GM15510 (cell line): ENCODE measurements around the gene CCT5.
A peak's percentile ranks its signal among the peaks of the same experiment; 100 is the strongest.

Source experiments
- POLR2A ChIP-seq: IDR thresholded peaks from 3 replicates; pipeline ENCODE4 v1.6.1; 2011; ENCODE audit warnings: borderline replicate concordance; ENCODE audit not compliant: insufficient read length; ENCODE audit errors: extremely low read depth

CCT5 gene

DNA sequence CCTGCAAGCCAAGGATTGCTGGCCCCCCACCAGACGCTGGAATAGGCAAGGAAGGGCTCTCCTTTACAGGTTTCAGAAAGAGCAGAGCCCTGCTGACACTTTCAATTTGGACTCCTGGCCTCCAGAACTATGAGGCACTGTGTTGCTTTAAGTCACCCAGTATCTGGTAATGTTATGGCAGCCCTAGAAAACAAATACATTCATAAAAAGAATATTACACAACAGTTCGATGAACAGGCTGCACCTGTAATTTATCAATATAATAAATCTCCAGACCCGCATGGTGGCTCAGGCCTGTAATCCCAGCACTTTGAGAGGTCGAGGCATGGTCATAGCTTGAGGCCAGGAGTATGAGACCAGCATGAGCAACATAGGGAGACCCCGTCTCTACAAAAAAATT, 50.2 kb downstream of the CCT5 start:
- no peak for TF ChIP-seq POLR2A

- no peak for TF ChIP-seq POLR2A
These were observed 51.2 kb downstream of the CCT5 start for GRCh38 chr5:10301266-10301665.

DNA sequence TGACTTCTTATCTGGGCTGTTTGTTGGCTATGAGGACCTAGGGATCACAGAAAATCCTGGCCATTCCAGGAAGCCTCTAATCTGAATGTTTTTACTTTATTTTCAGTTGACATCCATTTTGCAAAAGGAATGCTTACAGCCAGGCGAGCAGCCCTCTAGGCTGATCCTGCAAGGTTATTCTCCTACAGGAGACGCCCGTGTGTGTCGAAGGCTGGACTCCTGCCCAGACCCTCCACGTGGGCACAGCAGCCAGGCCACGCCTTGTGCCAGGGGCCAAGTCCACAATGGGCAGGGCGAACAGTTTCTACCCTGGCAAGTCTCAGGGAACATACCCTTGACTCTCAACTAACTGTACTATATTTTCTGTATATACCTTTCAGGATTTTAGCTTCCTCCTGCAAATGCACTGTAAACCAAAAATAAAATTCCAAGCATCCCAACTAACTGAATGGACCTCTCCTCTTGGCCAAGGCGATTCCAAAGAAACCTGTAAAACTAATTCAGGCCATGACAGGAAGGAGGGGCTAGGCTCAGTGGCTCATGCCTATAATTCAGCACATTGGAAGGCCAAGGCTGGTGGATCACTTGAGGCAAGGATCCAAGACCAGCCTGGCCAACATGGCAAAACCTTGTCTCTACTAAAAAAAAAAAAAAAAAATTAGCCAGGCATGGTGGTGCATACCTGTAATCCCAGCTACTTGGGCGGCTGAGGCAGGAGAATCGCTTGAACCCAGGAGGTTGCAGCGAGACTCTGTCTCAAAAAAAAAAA, 51.9 kb downstream of the CCT5 start:
- no peak for TF ChIP-seq POLR2A

GRCh38 chr5:10303201-10303600, 53.1 kb downstream of the CCT5 start:
- no peak for TF ChIP-seq POLR2A

- no peak for TF ChIP-seq POLR2A
These were observed 53.7 kb downstream of the CCT5 start for GRCh38 chr5:10303699-10304170.

GRCh38 chr5:10304932-10305331, 54.9 kb downstream of the CCT5 start:
- TF ChIP-seq POLR2A: no peak

DNA sequence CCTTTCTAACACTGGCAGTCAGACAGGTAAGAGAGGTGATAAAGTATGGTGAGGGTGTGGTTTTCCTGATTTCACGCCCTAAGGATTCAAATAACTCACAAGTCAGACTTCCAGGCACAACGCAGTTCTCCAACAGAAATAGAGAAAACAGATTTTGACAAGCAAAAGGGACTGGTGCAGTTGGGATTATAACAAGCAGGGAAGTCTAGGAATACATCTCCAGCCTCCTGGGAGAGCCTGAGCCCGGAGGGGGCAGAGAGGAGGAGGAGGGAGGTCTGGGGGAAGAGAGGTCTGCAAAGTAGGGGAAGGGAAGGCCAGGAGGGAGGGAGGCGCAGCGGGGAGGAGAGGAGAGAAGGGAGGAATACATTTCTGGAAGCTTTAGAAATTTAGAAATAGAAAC, 56.0 kb downstream of the CCT5 start:
- no peak for TF ChIP-seq POLR2A

- no peak for TF ChIP-seq POLR2A
These were observed 56.7 kb downstream of the CCT5 start for GRCh38 chr5:10306806-10307205.

GRCh38 chr5:10307206-10308148, 57.4 kb downstream of the CCT5 start, which contains the start of gene CMBL:
Gene CMBL, minus strand, starts transcription at chr5:10307902. Its CDS starts 17,140 bp downstream, at chr5:10290762.
- TF ChIP-seq POLR2A: peak; percentile 27

DNA sequence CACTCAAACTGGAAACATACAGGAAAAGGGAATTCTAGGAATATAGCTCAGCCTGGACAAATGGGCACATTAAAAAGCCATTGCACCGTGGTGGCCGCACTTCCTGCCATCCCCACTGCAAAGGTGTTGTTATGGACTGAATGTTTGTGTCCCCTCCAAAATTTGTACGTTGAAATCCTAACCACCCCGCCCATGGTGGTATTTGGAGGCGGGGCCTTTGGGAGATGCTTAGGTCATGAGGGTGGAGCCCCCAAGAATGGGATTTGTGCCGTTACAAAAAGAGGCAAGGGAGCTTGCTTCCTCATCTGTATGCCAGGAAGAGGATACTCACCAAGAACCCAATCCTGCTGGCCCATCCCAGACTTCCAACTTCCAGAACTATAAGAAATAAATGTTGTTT, 58.8 kb downstream of the CCT5 start:
- no peak for TF ChIP-seq POLR2A

- TF ChIP-seq POLR2A: no peak
These were observed 60.1 kb downstream of the CCT5 start for GRCh38 chr5:10310066-10310779.

GRCh38 chr5:10311595-10312425, 61.7 kb downstream of the CCT5 start:
- TF ChIP-seq POLR2A: no peak

DNA sequence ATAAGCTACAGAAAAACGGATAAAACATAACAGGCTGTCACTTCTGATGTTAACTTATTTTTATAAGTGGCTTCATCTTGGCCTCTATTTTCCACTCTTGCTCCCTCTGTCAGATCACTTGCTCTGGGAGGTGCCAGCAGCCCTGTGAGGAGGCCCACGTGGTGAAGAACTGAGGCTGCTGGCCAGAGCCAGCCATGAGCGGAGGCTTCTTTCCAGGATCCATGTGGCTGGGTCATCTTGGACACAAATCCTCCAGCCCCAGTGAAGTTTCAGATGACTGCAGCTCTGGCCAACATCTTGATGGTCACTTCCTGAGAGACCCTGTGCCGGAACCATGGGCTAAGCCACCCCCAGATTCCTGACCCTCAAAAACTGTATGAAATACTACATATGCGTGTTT, 65.1 kb downstream of the CCT5 start:
- TF ChIP-seq POLR2A: no peak
